Caco-2 (cell line): ENCODE results near the gene MCTP2. TPM values are rescaled to one million over a fixed set of nuclear protein-coding genes. Genes with fewer than 3 reads are reported as not detected.

Source experiments
- Bru-seq: library from RNA; stranded (reverse); fragments of 400-500 nt; gene quantifications from one replicate; lab custom pipeline; 2021; lab: Mats Ljungman, UMichigan
- BruChase-seq, 2 experiments: library from RNA; stranded (reverse); fragments of 400-500 nt; gene quantifications; one replicate each; lab custom pipeline; 2021; lab: Mats Ljungman, UMichigan
- BruUV-seq: library from RNA; stranded (reverse); fragments of 400-500 nt; replicated peaks from 2 replicates; lab custom pipeline; 2021; lab: Mats Ljungman, UMichigan
- CTCF ChIA-PET: fragments of 300-600 bp; sonication (Branson Sonifier 250); formaldehyde crosslinking; loops from one replicate; lab custom pipeline; 2022; ENCODE audit warnings: antibody characterized with exemption; lab: Charles Lee
- POLR2A ChIA-PET: fragments of 300-600 bp; sonication (Branson Sonifier 250); formaldehyde crosslinking; loops from one replicate; lab custom pipeline; 2022; ENCODE audit warnings: antibody characterized with exemption; lab: Charles Lee
- DNase-seq, 2 experiments: peaks; one replicate each; pipeline versions ENCODE4 v3.0.0 to v3.0.0-alpha.2; 2020 to 2022
- H3K27me3 ChIP-seq: replicated peaks from 2 replicates; pipeline ENCODE4 v1.6.0; 2011; ENCODE audit warnings: low read length; ENCODE audit not compliant: control insufficient read depth, insufficient read depth
- H3K36me3 ChIP-seq: 2 replicates; pipeline ENCODE4 v1.5.1; 2011; ENCODE audit warnings: low read length; ENCODE audit not compliant: control insufficient read depth, insufficient read depth
- H3K4me1 ChIP-seq: fragments of 250-450 bp; sonication (Bioruptor Pico); 2 replicates; pipeline ENCODE4 v1.5.1; 2020; ENCODE audit warnings: mild to moderate bottlenecking
- H3K4me3 ChIP-seq: 2 replicates; pipeline ENCODE4 v1.5.1; 2011; ENCODE audit warnings: low read depth, mild to moderate bottlenecking, control low read depth, low read length
- H3K9me3 ChIP-seq: fragments of 250-450 bp; sonication (Bioruptor Pico); 2 replicates; pipeline ENCODE4 v1.5.1; 2020; ENCODE audit warnings: mild to moderate bottlenecking, moderate library complexity
- H3K27ac Mint-ChIP-seq: one replicate; pipeline ENCODE4 v1.8.0; 2022; ENCODE audit warnings: mixed read lengths; ENCODE audit not compliant: unreplicated experiment
- H3K27me3 Mint-ChIP-seq: one replicate; pipeline ENCODE4 v1.8.0; 2022; ENCODE audit warnings: mixed read lengths; ENCODE audit not compliant: insufficient read depth, unreplicated experiment
- H3K36me3 Mint-ChIP-seq: one replicate; pipeline ENCODE4 v1.8.0; 2022; ENCODE audit warnings: mild to moderate bottlenecking, mixed read lengths; ENCODE audit not compliant: insufficient read depth, unreplicated experiment
- H3K4me1 Mint-ChIP-seq: one replicate; pipeline ENCODE4 v1.8.0; 2022; ENCODE audit warnings: low read depth, mixed read lengths; ENCODE audit not compliant: unreplicated experiment
- H3K4me3 Mint-ChIP-seq: one replicate; pipeline ENCODE4 v1.8.0; 2022; ENCODE audit warnings: mild to moderate bottlenecking, moderate library complexity, mixed read lengths; ENCODE audit not compliant: unreplicated experiment
- H3K9me3 Mint-ChIP-seq: one replicate; pipeline ENCODE4 v1.8.0; 2022; ENCODE audit warnings: mixed read lengths; ENCODE audit not compliant: unreplicated experiment
- intact Hi-C: fragments of 100-400 bp; cut with micrococcal nuclease; formaldehyde crosslinking; loops from one replicate; pipeline ENCODE4 v1.10.0; 2022; ENCODE audit not compliant: unreplicated experiment
- long read RNA-seq: library from polyadenylated mRNA; stranded (forward); transcript quantifications from one replicate; pipeline ENCODE4 v2.0.0, GENCODE V29; 2022
- total RNA-seq: library from RNA; stranded (reverse); gene quantifications from 2 replicates; pipeline ENCODE4 v1.2.3, GENCODE V29; 2022
- TF ChIP-seq, protein P1 (sequence below), 2 experiments: fragments of 200-600 bp in 1 of 2; IDR thresholded peaks; 1 replicate in 1 of 2; 2 replicates in 1 of 2; pipeline versions ENCODE4 v1.5.1 to v1.8.0; 2011 to 2022; ENCODE audit warnings: antibody characterized with exemption in 1 of 2, control low read depth in 1 of 2, inconsistent platforms in 1 of 2, low read depth in 1 of 2, low read length in 1 of 2, mild to moderate bottlenecking in 1 of 2, moderate library complexity in 1 of 2; ENCODE audit not compliant: insufficient read depth in 1 of 2, severe bottlenecking in 1 of 2, unreplicated experiment in 1 of 2

MCTP2 gene, protein sequence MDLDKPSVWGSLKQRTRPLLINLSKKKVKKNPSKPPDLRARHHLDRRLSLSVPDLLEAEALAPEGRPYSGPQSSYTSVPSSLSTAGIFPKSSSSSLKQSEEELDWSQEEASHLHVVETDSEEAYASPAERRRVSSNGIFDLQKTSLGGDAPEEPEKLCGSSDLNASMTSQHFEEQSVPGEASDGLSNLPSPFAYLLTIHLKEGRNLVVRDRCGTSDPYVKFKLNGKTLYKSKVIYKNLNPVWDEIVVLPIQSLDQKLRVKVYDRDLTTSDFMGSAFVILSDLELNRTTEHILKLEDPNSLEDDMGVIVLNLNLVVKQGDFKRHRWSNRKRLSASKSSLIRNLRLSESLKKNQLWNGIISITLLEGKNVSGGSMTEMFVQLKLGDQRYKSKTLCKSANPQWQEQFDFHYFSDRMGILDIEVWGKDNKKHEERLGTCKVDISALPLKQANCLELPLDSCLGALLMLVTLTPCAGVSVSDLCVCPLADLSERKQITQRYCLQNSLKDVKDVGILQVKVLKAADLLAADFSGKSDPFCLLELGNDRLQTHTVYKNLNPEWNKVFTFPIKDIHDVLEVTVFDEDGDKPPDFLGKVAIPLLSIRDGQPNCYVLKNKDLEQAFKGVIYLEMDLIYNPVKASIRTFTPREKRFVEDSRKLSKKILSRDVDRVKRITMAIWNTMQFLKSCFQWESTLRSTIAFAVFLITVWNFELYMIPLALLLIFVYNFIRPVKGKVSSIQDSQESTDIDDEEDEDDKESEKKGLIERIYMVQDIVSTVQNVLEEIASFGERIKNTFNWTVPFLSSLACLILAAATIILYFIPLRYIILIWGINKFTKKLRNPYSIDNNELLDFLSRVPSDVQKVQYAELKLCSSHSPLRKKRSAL
- total RNA-seq (9.9 and 10.9 TPM in 2 replicates), Bru-seq, nascent RNA (percentile 66 among the genes with signal in this experiment), BruChase-seq, experiment 1, labeled RNA remaining after a 2-hour chase (percentile 58 among the genes with signal in this experiment), BruChase-seq, experiment 2, labeled RNA remaining after a 6-hour chase (percentile 52 among the genes with signal in this experiment)
- long read RNA-seq, partial matches to known transcripts: 0 of 8 reads
- long read RNA-seq, other reads (novel, unspliced or antisense): 8 of 8 reads

DNA sequence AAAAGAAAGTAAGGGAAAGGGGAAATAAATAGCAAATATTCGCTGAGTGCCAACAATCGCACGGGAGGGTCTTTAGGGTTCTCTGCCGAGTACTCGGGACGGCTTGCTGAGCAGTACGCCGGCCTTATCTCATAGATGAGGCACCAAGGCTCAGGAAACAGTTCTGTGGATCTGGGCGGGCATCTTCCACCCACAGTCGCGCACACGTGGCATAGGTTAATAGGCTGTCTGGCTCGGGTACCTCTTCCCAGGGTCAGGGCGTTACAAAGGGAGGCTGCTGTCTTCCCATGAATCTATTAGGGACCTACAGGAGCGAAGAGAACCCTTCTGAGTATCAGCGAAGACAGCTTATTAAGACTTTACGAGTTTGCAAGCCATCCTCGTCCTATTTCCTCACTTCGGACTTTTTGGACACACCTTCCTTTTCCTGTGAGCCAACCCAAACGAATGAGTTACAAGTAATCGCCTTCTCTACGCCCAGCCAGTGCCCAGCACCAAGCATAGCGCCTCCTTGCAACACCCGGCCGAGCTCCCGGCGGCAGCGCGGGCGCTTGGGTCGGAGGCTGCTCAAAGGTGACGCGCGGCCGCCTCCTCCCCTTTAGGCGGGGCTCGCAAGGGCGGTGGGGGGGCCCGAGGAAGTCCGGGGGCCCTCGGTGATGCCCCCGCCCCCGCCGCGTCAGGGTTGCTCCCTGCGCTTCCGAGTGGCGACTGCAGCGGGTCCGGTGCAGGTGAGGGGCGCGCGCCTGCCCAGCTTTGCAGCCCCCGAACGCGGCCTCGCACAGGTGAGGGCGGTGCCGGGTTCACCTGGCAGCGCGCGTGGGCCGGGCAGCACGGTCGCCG is at the start of gene MCTP2:
MCTP2 (plus strand) TSS at position 679 of the 840 bp plus-strand sequence. CDS start 66,705 bp downstream, outside the sequence.
- Histone ChIP-seq H3K9me3 (no peaks in the 10 kb centered on the region), H3K27me3 (no peaks in the 10 kb centered on the region), H3K36me3 (no peaks in the 10 kb centered on the region), H3K4me1 (0 out of 2 replicates have a peak, but pooled peaks cover 5% of the 10 kb centered on the region), H3K4me3 (peak within 1 kb of the TSS; percentile 72)
- BruUV-seq: TSS peak; percentile 92
- TF ChIP-seq, protein P1, sequence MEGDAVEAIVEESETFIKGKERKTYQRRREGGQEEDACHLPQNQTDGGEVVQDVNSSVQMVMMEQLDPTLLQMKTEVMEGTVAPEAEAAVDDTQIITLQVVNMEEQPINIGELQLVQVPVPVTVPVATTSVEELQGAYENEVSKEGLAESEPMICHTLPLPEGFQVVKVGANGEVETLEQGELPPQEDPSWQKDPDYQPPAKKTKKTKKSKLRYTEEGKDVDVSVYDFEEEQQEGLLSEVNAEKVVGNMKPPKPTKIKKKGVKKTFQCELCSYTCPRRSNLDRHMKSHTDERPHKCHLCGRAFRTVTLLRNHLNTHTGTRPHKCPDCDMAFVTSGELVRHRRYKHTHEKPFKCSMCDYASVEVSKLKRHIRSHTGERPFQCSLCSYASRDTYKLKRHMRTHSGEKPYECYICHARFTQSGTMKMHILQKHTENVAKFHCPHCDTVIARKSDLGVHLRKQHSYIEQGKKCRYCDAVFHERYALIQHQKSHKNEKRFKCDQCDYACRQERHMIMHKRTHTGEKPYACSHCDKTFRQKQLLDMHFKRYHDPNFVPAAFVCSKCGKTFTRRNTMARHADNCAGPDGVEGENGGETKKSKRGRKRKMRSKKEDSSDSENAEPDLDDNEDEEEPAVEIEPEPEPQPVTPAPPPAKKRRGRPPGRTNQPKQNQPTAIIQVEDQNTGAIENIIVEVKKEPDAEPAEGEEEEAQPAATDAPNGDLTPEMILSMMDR (IDR thresholded peaks at IDR 0.05; ENCODE audit: insufficient read depth in 1 of 2, low read depth in 1 of 2, low read length in 1 of 2, severe bottlenecking in 1 of 2, unreplicated experiment in 1 of 2): peak in 1 of 2 experiments; percentile 36
- ChIA-PET POLR2A (no interaction called here), CTCF (interaction anchor here (0.7 to 2.0 kb wide), 5 partner anchors 17 to 93 kb away, joined by 3 to 8 read pairs (median 4); no protein-coding TSS in a partner anchor)
- intact Hi-C loops: loop anchor here (1.0 kb wide), 2 partner anchors 17 to 93 kb away; no protein-coding TSS in a partner anchor
- peak; percentile 86 to 91 for DNase-seq
- H3K4me1 Mint-ChIP-seq: no peaks in the 10 kb centered on the region
- no peaks in the 10 kb centered on the region for H3K27me3 Mint-ChIP-seq
- peaks cover 6% of the 10 kb centered on the region for H3K36me3 Mint-ChIP-seq
- peak within 1 kb of the TSS; percentile 75 for H3K4me3 Mint-ChIP-seq
- peak within 1 kb of the TSS; percentile 73 for H3K27ac Mint-ChIP-seq
- H3K9me3 Mint-ChIP-seq: no peaks in the 10 kb centered on the region

DNA sequence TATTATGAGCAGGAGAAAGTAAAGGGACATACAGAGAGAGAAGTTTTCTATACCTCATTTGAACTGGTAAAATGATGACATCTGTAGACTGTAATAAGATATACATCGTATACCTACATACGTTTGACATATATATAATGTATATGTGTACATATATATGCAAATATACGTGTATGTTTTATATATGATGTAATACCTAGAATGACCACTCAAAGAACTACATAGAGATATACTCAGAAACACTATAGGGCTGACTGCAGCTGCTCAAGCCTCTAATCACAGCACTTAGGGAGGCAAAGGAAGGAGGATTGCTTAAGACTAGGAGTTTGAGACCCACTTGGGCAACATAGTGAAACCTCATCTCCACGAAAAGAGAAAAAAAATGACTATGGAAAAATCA is 48.5 kb upstream of the MCTP2 start:
- POLR2A ChIA-PET: no interaction called here
- no peak overlapping the region for H3K4me3 Mint-ChIP-seq
- H3K4me3 ChIP-seq: no peak overlapping the region
- no peak for DNase-seq
- CTCF ChIA-PET: no interaction called here
- no peaks in the 10 kb centered on the region for H3K36me3 Mint-ChIP-seq
- H3K36me3 ChIP-seq: no peaks in the 10 kb centered on the region
- intact Hi-C loops: no loop called here
- H3K27me3 Mint-ChIP-seq: peaks cover 2% of the 10 kb centered on the region
- H3K27ac Mint-ChIP-seq: no peak overlapping the region
- no TSS peak for BruUV-seq
- TF ChIP-seq, protein P1 (IDR thresholded peaks at IDR 0.05; ENCODE audit: insufficient read depth in 1 of 2, low read depth in 1 of 2, low read length in 1 of 2, severe bottlenecking in 1 of 2, unreplicated experiment in 1 of 2): no peak
- no peaks in the 10 kb centered on the region for H3K9me3 ChIP-seq
- no peaks in the 10 kb centered on the region for H3K4me1 ChIP-seq
- no peaks in the 10 kb centered on the region for H3K4me1 Mint-ChIP-seq
- H3K27me3 ChIP-seq: no peaks in the 10 kb centered on the region
- H3K9me3 Mint-ChIP-seq: no peaks in the 10 kb centered on the region
